ENCODE results near the gene PLAC1. TPM values are rescaled to one million over a fixed set of nuclear protein-coding genes. Genes with fewer than 3 reads are reported as not detected.

The PLAC1 gene
- total RNA-seq, 4 donors from 2014 or later, result not detected

- DNase-seq (ENCODE audit: low spot score in 2 of 2), result no peak
- Histone ChIP-seq H3K27me3 (no peaks in the 10 kb centered on the region), H3K9me3 (no peaks in the 10 kb centered on the region), H3K27ac (no peak overlapping the region), H3K4me3 (no peak overlapping the region), H3K36me3 (no peaks in the 10 kb centered on the region), H3K4me1 (no peaks in the 10 kb centered on the region)
- TF ChIP-seq CTCF (IDR thresholded peaks at IDR 0.05), result no peak
- TF ChIP-seq POLR2AphosphoS5 (IDR thresholded peaks at IDR 0.05), result no peak
- no peak for TF ChIP-seq EP300 (IDR thresholded peaks at IDR 0.05)
- TF ChIP-seq POLR2A (IDR thresholded peaks at IDR 0.05), result no peak
- 10% methylated on average over 1 of the region's 1 CpG for WGBS
Observed at GRCh38 chrX:134660627-134661026, 2.4 kb upstream of the PLAC1 start.

DNA sequence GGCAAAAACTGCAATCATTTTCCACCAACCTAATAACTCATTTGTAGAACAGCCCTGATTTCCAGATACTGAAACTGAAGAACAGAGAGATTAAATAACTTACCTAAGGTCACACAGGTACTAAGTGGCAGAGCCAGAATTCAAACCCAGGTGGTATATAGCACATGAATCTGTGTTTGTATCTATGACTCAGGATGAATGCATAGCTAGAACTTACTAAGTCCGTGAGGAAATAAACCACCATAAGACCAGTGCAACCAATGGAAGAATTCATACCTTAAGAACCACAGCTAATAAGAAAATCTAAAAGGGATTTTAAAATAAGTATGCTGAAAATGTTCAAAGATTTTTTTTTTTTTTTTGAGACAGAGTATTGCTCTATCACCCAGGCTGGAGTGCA, 1.5 kb upstream of the PLAC1 start:
- no peak for TF ChIP-seq POLR2AphosphoS5 (IDR thresholded peaks at IDR 0.05)
- TF ChIP-seq EP300 (IDR thresholded peaks at IDR 0.05), result no peak
- no peak for TF ChIP-seq CTCF (IDR thresholded peaks at IDR 0.05)
- no peak for TF ChIP-seq POLR2A (IDR thresholded peaks at IDR 0.05)
- WGBS, result 96% methylated on average over 1 of the region's 1 CpG
- H3K36me3 ChIP-seq, result no peaks in the 10 kb centered on the region
- H3K4me1 ChIP-seq, result no peaks in the 10 kb centered on the region
- H3K4me3 ChIP-seq, result no peak overlapping the region
- no peaks in the 10 kb centered on the region for H3K9me3 ChIP-seq
- H3K27ac ChIP-seq, result no peak overlapping the region
- no peak for DNase-seq (ENCODE audit: low spot score in 2 of 2)
- H3K27me3 ChIP-seq, result no peaks in the 10 kb centered on the region

DNA sequence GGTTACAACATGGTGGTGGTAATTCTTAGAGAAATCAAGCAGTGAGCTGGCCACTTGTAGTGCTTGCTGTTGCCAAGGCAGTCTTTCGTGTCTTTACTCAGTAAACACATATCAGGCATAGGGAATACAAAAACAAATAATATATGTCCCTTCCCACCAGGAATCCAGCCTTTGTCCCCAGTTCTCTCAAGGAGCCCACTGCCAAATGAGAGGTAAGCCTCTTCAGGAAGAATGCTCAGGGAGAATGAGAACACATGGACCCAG, 421 bp upstream of the PLAC1 start:
- TF ChIP-seq POLR2A (IDR thresholded peaks at IDR 0.05) (no peak), POLR2AphosphoS5 (IDR thresholded peaks at IDR 0.05) (no peak), CTCF (IDR thresholded peaks at IDR 0.05) (no peak), EP300 (IDR thresholded peaks at IDR 0.05) (no peak)
- 56% methylated on average over 1 of the region's 1 CpG for WGBS
- no peak overlapping the region for H3K4me3 ChIP-seq
- H3K27ac ChIP-seq, result no peak overlapping the region
- DNase-seq (ENCODE audit: low spot score in 2 of 2), result no peak
- H3K27me3 ChIP-seq, result no peaks in the 10 kb centered on the region
- no peaks in the 10 kb centered on the region for H3K36me3 ChIP-seq
- H3K9me3 ChIP-seq, result no peaks in the 10 kb centered on the region
- H3K4me1 ChIP-seq, result no peaks in the 10 kb centered on the region

DNA sequence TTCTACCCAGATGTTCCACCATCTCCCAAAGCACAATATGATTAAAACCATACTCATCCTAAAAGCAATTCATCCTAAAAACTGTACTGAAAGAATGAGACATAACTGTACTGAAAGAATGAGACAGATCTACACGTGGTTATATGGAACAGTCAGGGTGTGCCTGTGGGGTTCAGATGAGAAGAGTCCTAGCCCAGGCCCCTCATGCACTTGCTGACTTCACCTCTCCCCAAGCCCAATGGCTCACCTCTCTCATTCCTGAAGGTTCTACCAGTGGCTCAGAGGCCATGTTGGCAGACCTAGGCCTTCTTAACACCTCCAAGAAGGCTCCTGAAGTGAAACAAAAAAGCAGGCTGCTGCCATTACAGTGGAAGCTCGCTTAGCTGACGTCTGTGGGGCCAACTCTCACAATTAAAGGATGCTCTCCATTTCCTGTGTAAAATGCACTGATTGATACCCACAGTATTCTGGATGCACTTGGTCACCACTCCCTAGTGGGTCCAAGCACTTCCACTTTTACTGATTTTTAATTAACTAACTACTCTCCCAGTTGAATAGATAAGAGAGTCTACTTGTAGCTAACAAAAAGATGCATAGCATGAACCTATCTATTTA, 3.8 kb downstream of the PLAC1 start:
- no peaks in the 10 kb centered on the region for H3K36me3 ChIP-seq
- TF ChIP-seq POLR2AphosphoS5 (IDR thresholded peaks at IDR 0.05), result no peak
- TF ChIP-seq EP300 (IDR thresholded peaks at IDR 0.05), result no peak
- TF ChIP-seq CTCF (IDR thresholded peaks at IDR 0.05), result no peak
- no peak for TF ChIP-seq POLR2A (IDR thresholded peaks at IDR 0.05)
- H3K27me3 ChIP-seq, result no peaks in the 10 kb centered on the region
- no peak overlapping the region for H3K4me3 ChIP-seq
- no peaks in the 10 kb centered on the region for H3K9me3 ChIP-seq
- DNase-seq (ENCODE audit: low spot score in 2 of 2), result no peak
- 60% methylated on average over 3 of the region's 3 CpGs for WGBS
- no peaks in the 10 kb centered on the region for H3K4me1 ChIP-seq
- H3K27ac ChIP-seq, result no peak overlapping the region

- TF ChIP-seq EP300 (IDR thresholded peaks at IDR 0.05), result no peak
- TF ChIP-seq POLR2A (IDR thresholded peaks at IDR 0.05), result no peak
- TF ChIP-seq POLR2AphosphoS5 (IDR thresholded peaks at IDR 0.05), result no peak
- TF ChIP-seq CTCF (IDR thresholded peaks at IDR 0.05), result no peak
- Histone ChIP-seq H3K9me3 (no peaks in the 10 kb centered on the region), H3K4me3 (no peak overlapping the region), H3K36me3 (no peaks in the 10 kb centered on the region), H3K27ac (no peak overlapping the region), H3K27me3 (no peaks in the 10 kb centered on the region), H3K4me1 (no peaks in the 10 kb centered on the region)
- WGBS, result 23% methylated on average over 1 of the region's 1 CpG
- DNase-seq (ENCODE audit: low spot score in 2 of 2), result no peak
Observed at GRCh38 chrX:134653835-134654234, 4.4 kb downstream of the PLAC1 start.
